ENCODE measurements around the gene GPR39. TPM values are rescaled to one million over a fixed set of nuclear protein-coding genes. Genes with fewer than 3 reads are reported as not detected.

The GPR39 gene
- total RNA-seq, 1 experiment from 2014 or later, result 4.7 TPM

GRCh38 chr2:132412021-132412420, 4.6 kb upstream of the GPR39 start:
- no peak for DNase-seq (ENCODE audit: low spot score)

GRCh38 chr2:132414081-132414480, 2.5 kb upstream of the GPR39 start:
- DNase-seq (ENCODE audit: low spot score), result no peak

GRCh38 chr2:132415256-132415914, 1.2 kb upstream of the GPR39 start:
- DNase-seq (ENCODE audit: low spot score), result no peak

- DNase-seq (ENCODE audit: low spot score), result peak; percentile 97
These were observed 486 bp upstream of the GPR39 start for GRCh38 chr2:132415915-132416722.

- DNase-seq (ENCODE audit: low spot score), result no peak
These were observed 928 bp downstream of the GPR39 start for GRCh38 chr2:132417430-132418035.

- DNase-seq (ENCODE audit: low spot score), result no peak
These were observed 2.6 kb downstream of the GPR39 start for GRCh38 chr2:132419235-132419634.

- no peak for DNase-seq (ENCODE audit: low spot score)
These were observed 3.3 kb downstream of the GPR39 start for GRCh38 chr2:132419941-132420340.

- DNase-seq (ENCODE audit: low spot score), result no peak
These were observed 4.5 kb downstream of the GPR39 start for GRCh38 chr2:132420816-132421805.

GRCh38 chr2:132422736-132423135, 6.1 kb downstream of the GPR39 start:
- DNase-seq (ENCODE audit: low spot score), result no peak

- DNase-seq (ENCODE audit: low spot score), result no peak
These were observed 8.0 kb downstream of the GPR39 start for GRCh38 chr2:132424526-132425121.

- no peak for DNase-seq (ENCODE audit: low spot score)
These were observed 9.4 kb downstream of the GPR39 start for GRCh38 chr2:132426033-132426432.

GRCh38 chr2:132426656-132427055, 10.1 kb downstream of the GPR39 start:
- no peak for DNase-seq (ENCODE audit: low spot score)

- no peak for DNase-seq (ENCODE audit: low spot score)
These were observed 12.7 kb downstream of the GPR39 start for GRCh38 chr2:132429351-132429750.

GRCh38 chr2:132429941-132430573, 13.5 kb downstream of the GPR39 start:
- DNase-seq (ENCODE audit: low spot score), result no peak

GRCh38 chr2:132430895-132431294, 14.3 kb downstream of the GPR39 start:
- no peak for DNase-seq (ENCODE audit: low spot score)

- DNase-seq (ENCODE audit: low spot score), result no peak
These were observed 21.5 kb downstream of the GPR39 start for GRCh38 chr2:132437852-132438669.

- peak; percentile 98 for DNase-seq (ENCODE audit: low spot score)
These were observed 22.1 kb downstream of the GPR39 start for GRCh38 chr2:132438691-132439090.

GRCh38 chr2:132439703-132440398, 23.2 kb downstream of the GPR39 start:
- peak; percentile 53 for DNase-seq (ENCODE audit: low spot score)

GRCh38 chr2:132441051-132441450, 24.4 kb downstream of the GPR39 start:
- no peak for DNase-seq (ENCODE audit: low spot score)

Data from A172 (cell line).